WTC11 (cell line): ENCODE measurements around the gene AMMECR1.

ENCODE experiments used
- CTCF ChIP-seq: fragments of 200-600 bp; IDR thresholded peaks from 2 replicates; pipeline ENCODE4 v1.8.0; 2022; ENCODE audit warnings: antibody characterized with exemption
- HMGXB4 ChIP-seq: sonication (generic); formaldehyde crosslinking; IDR thresholded peaks from 2 replicates; pipeline ENCODE4 v1.8.1; 2023; ENCODE audit warnings: mild to moderate bottlenecking, moderate library complexity, missing genetic modification reagents
- IRF1 ChIP-seq: sonication (generic); formaldehyde crosslinking; IDR thresholded peaks from 2 replicates; pipeline ENCODE4 v1.8.0; 2023; ENCODE audit warnings: missing genetic modification reagents
- JUN ChIP-seq: sonication (generic); formaldehyde crosslinking; IDR thresholded peaks from 2 replicates; pipeline ENCODE4 v1.8.0; 2023; ENCODE audit warnings: mild to moderate bottlenecking, missing genetic modification reagents
- MLX ChIP-seq: sonication (generic); formaldehyde crosslinking; IDR thresholded peaks from 2 replicates; pipeline ENCODE4 v1.8.1; 2023; ENCODE audit warnings: mild to moderate bottlenecking, missing genetic modification reagents, moderate library complexity
- TCF7 ChIP-seq: sonication (generic); formaldehyde crosslinking; IDR thresholded peaks from 2 replicates; pipeline ENCODE4 v1.8.0; 2022; ENCODE audit warnings: mild to moderate bottlenecking, low read depth, missing genetic modification reagents, moderate library complexity
- ZNF121 ChIP-seq: sonication (generic); formaldehyde crosslinking; IDR thresholded peaks from 2 replicates; pipeline ENCODE4 v1.8.0; 2023; ENCODE audit warnings: missing genetic modification reagents

GRCh38 chrX:110210417-110211139 lies 107.3 kb downstream of the AMMECR1 start:
- TF ChIP-seq IRF1 (CRISPR knock-in tag), result no peak
- TF ChIP-seq CTCF, result no peak
- TF ChIP-seq HMGXB4 (CRISPR knock-in tag), result no peak
- no peak for TF ChIP-seq MLX (CRISPR knock-in tag)
- no peak for TF ChIP-seq TCF7 (CRISPR knock-in tag)
- no peak for TF ChIP-seq JUN (CRISPR knock-in tag)
- no peak for TF ChIP-seq ZNF121 (CRISPR knock-in tag)
